ENCODE data around the gene MAP1LC3B. TPM values are rescaled to one million over a fixed set of nuclear protein-coding genes. Genes with fewer than 3 reads are reported as not detected.

The MAP1LC3B gene
- total and polyA plus RNA-seq, 2 of the 8 experiments (the other 6 are each of a cell fraction or from before 2014, with no cell fraction given), result 29.5 to 48.5 TPM

DNA sequence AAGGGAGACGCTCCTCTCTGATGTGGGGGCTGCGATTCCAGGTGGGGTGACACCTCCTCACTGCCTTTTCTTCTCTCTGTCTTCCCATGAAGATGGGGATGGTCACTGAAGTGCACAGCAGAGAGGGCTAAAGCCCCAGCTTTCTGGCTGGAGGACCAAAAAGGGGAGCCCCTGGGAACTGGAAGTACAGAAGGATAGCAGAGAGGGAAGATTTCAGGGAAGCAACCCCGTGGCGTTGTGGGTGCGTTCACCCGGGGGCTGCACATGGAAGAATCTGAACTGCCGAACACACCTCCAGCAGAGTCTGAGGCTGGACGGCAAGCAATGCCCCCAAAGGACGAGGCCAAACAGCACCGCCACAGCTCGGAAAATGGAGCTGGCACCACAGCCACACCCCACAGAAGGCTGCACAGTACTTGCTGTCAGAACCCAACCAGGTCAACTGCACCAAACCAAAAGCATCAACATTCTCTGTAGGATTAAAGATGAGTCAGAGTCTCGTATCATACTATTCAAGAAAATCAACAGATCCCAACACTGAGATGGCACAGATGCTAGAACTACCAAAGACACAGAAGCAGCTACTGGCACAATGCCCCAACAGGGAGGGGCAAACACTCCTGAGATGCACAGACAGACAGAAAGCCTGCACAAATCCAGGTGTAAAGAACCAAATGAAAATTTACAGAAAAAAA is 49.9 kb downstream of the MAP1LC3B start (continued):
- TF ChIP-seq ATF3 (IDR thresholded peaks at IDR 0.05; ENCODE audit: insufficient read depth, low read depth, low read length) (no peak), RXRA (IDR thresholded peaks at IDR 0.05; ENCODE audit: insufficient read depth, low read depth, low read length) (no peak), HDAC6 (IDR thresholded peaks at IDR 0.05; ENCODE audit: low read depth, low read length) (no peak)
